Measurements from ENCODE around the gene PRSS56. TPM values are rescaled to one million over a fixed set of nuclear protein-coding genes. Genes with fewer than 3 reads are reported as not detected.

PRSS56 gene
- total RNA-seq, 4 donors from 2014 or later = not detected

GRCh38 chr2:232484628-232485347 lies 35.4 kb upstream of the PRSS56 start:
- 94 to 95% methylated on average over 3 to 11 of the region's 12 CpGs for WGBS, 2 donors
- no peaks in the 10 kb centered on the region for H3K9me3 ChIP-seq
- no peak for TF ChIP-seq CTCF (IDR thresholded peaks at IDR 0.05)
- H3K36me3 ChIP-seq = no peaks in the 10 kb centered on the region
- intact Hi-C loops (cut with DNase I) = no loop called here
- peaks cover 18% of the 10 kb centered on the region for H3K27me3 ChIP-seq
- H3K4me1 ChIP-seq = peaks cover 0 to 23% of the 10 kb centered on the region in 2 donors
- H3K27ac ChIP-seq = no peak overlapping the region
- H3K4me3 ChIP-seq (replicated peaks in 1 of 3) = no peak overlapping the region
- no peak for DNase-seq

- Histone ChIP-seq H3K4me1 (peaks cover 0 to 23% of the 10 kb centered on the region in 2 donors), H3K9me3 (no peaks in the 10 kb centered on the region), H3K27ac (no peak overlapping the region), H3K4me3 (replicated peaks in 1 of 3) (no peak overlapping the region), H3K36me3 (no peaks in the 10 kb centered on the region), H3K27me3 (peaks cover 18% of the 10 kb centered on the region)
- 16 to 19% methylated on average over 21 to 22 of the region's 22 CpGs for WGBS, 2 donors
- intact Hi-C loops (cut with DNase I) = no loop called here
- DNase-seq = no peak
- no peak for TF ChIP-seq POLR2A (IDR thresholded peaks at IDR 0.05)
- TF ChIP-seq CTCF (IDR thresholded peaks at IDR 0.05) = no peak
Measured at GRCh38 chr2:232485348-232485756, 34.8 kb upstream of the PRSS56 start.

- no peak for DNase-seq
- Histone ChIP-seq H3K36me3 (no peaks in the 10 kb centered on the region), H3K4me1 (peaks cover 0 to 23% of the 10 kb centered on the region in 2 donors), H3K9me3 (no peaks in the 10 kb centered on the region), H3K27me3 (peaks cover 18% of the 10 kb centered on the region), H3K27ac (no peak overlapping the region), H3K4me3 (replicated peaks in 1 of 3) (no peak overlapping the region)
- intact Hi-C loops (cut with DNase I) = no loop called here
- TF ChIP-seq POLR2A (IDR thresholded peaks at IDR 0.05) (no peak), CTCF (IDR thresholded peaks at IDR 0.05) (no peak)
- WGBS, 2 donors = 0 to 1% methylated on average over 1 to 18 of the region's 111 CpGs
Measured at GRCh38 chr2:232485757-232486557, 34.2 kb upstream of the PRSS56 start.

GRCh38 chr2:232486558-232487384 lies 33.4 kb upstream of the PRSS56 start:
- no peaks in the 10 kb centered on the region for H3K9me3 ChIP-seq
- no peak overlapping the region for H3K27ac ChIP-seq
- 4 to 7% methylated on average over 38 to 40 of the region's 74 CpGs for WGBS, 2 donors
- peak overlapping the region in 1 of 3 donors; percentile 24 for H3K4me3 ChIP-seq (replicated peaks in 1 of 3)
- no peaks in the 10 kb centered on the region for H3K36me3 ChIP-seq
- H3K4me1 ChIP-seq = peaks cover 0 to 23% of the 10 kb centered on the region in 2 donors
- TF ChIP-seq POLR2A (IDR thresholded peaks at IDR 0.05) (no peak), CTCF (IDR thresholded peaks at IDR 0.05) (no peak)
- no peak for DNase-seq
- intact Hi-C loops (cut with DNase I) = no loop called here
- peaks cover 18% of the 10 kb centered on the region for H3K27me3 ChIP-seq

Measured in thyroid gland (tissue), 4 donors.